GM12891 (cell line): ENCODE measurements around the gene CPNE2.

ENCODE experiments used
- POLR2A ChIP-seq: IDR thresholded peaks from 2 replicates; pipeline ENCODE4 v1.6.1; 2011; ENCODE audit warnings: low read depth, low read length, control low read depth
- POLR2AphosphoS5 ChIP-seq: IDR thresholded peaks from 2 replicates; pipeline ENCODE4 v1.6.1; 2011; ENCODE audit warnings: low read depth, low read length, control low read depth

DNA sequence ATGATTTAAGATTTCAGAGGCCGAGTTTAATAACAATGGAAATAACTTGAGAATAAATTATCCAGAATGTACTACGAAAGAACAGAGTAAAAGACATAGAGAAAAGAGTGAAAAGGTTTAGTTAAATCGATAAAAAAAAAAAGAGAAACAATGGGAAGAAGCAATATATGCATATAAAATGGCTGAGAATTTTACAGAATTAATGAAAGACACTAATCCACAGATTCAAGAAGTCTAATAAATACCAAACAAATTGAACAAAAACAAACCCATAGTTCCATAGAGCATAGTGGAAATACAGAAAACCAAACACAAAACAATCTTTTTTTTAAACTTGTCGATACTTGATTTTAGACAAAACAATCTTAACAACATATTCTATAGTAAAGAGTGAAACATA, 91.7 kb downstream of the CPNE2 start:
- TF ChIP-seq POLR2A, result no peak
- TF ChIP-seq POLR2AphosphoS5, result no peak
